Measurements from ENCODE around the gene HIP1.

- TF ChIP-seq POLR2A (IDR thresholded peaks at IDR 0.05; ENCODE audit: low read depth, low read length) (no peak), MXI1 (IDR thresholded peaks at IDR 0.05; ENCODE audit: borderline replicate concordance, low read depth, low read length) (no peak), CTCF (conservative IDR thresholded peaks at IDR 0.05; ENCODE audit: low read depth, low read length) (no peak), CEBPB (IDR thresholded peaks at IDR 0.05; ENCODE audit: low read depth, low read length) (no peak), USF2 (IDR thresholded peaks at IDR 0.05; ENCODE audit: low read depth, low read length) (no peak), RAD21 (IDR thresholded peaks at IDR 0.05; ENCODE audit: low read length) (no peak), SMC3 (IDR thresholded peaks at IDR 0.05; ENCODE audit: low read depth, low read length) (no peak), ELK1 (IDR thresholded peaks at IDR 0.05; ENCODE audit: borderline replicate concordance, low read depth, low read length) (no peak)
These were observed 79.9 kb downstream of the HIP1 start for GRCh38 chr7:75658802-75659201.
